Measurements from ENCODE around the gene ZNF587B.
A peak's percentile ranks its signal among the peaks of the same experiment; 100 is the strongest.
"Not testable (repeated sequence)": the region's sequence is repeated elsewhere in the genome, so short reads cannot be mapped to it uniquely, and the experiment has no call there.

The ZNF587B gene

GRCh38 chr19:57810410-57811295, 19.4 kb upstream of the ZNF587B start:
- H3K4me1 ChIP-seq (ENCODE audit: insufficient read depth, low read length); H3K9me3 ChIP-seq (ENCODE audit: insufficient read depth, low read depth, low read length); H3K4me3 ChIP-seq (ENCODE audit: low read length); H3K9ac ChIP-seq (ENCODE audit: low read depth, low read length); H3K27ac ChIP-seq (ENCODE audit: low read length); H3K27me3 ChIP-seq (ENCODE audit: insufficient read depth, low read length): not testable (repeated sequence)
- H3K36me3 ChIP-seq (ENCODE audit: insufficient read depth, low read depth, low read length): peaks cover 51% of the 10 kb centered on the region

- Histone ChIP-seq H3K27ac (ENCODE audit: low read length) (no peak overlapping the region), H3K27me3 (ENCODE audit: insufficient read depth, low read length) (no peaks in the 10 kb centered on the region), H3K4me1 (ENCODE audit: insufficient read depth, low read length) (no peaks in the 10 kb centered on the region; the same call in 1 of the 2 replicates), H3K36me3 (ENCODE audit: insufficient read depth, low read depth, low read length) (peaks cover 51% of the 10 kb centered on the region), H3K4me3 (ENCODE audit: low read length) (no peak overlapping the region), H3K9me3 (ENCODE audit: insufficient read depth, low read depth, low read length) (no peaks in the 10 kb centered on the region), H3K9ac (ENCODE audit: low read depth, low read length) (no peak overlapping the region)
Observed at GRCh38 chr19:57812226-57812625, 17.9 kb upstream of the ZNF587B start.

- H3K27ac ChIP-seq (ENCODE audit: low read length); H3K27me3 ChIP-seq (ENCODE audit: insufficient read depth, low read length); H3K4me1 ChIP-seq (ENCODE audit: insufficient read depth, low read length); H3K9ac ChIP-seq (ENCODE audit: low read depth, low read length); H3K9me3 ChIP-seq (ENCODE audit: insufficient read depth, low read depth, low read length): not testable (repeated sequence)
- peak overlapping the region; percentile 99; the same call in 1 of the 2 replicates for H3K4me3 ChIP-seq (ENCODE audit: low read length)
- H3K36me3 ChIP-seq (ENCODE audit: insufficient read depth, low read depth, low read length): peaks cover 42% of the 10 kb centered on the region
Observed at GRCh38 chr19:57812975-57813820, 16.9 kb upstream of the ZNF587B start.

- peaks cover 35% of the 10 kb centered on the region for H3K36me3 ChIP-seq (ENCODE audit: insufficient read depth, low read depth, low read length)
- H3K27ac ChIP-seq (ENCODE audit: low read length): peak overlapping the region; percentile 80
- H3K9me3 ChIP-seq (ENCODE audit: insufficient read depth, low read depth, low read length): no peaks in the 10 kb centered on the region
- H3K9ac ChIP-seq (ENCODE audit: low read depth, low read length): peak overlapping the region; percentile 95
- peak overlapping the region; percentile 99 for H3K4me3 ChIP-seq (ENCODE audit: low read length)
- peaks cover 6% of the 10 kb centered on the region; the same call in 1 of the 2 replicates for H3K4me1 ChIP-seq (ENCODE audit: insufficient read depth, low read length)
- H3K27me3 ChIP-seq (ENCODE audit: insufficient read depth, low read length): no peaks in the 10 kb centered on the region
Observed at GRCh38 chr19:57813919-57814504, 16.1 kb upstream of the ZNF587B start.

GRCh38 chr19:57814505-57815246, 15.4 kb upstream of the ZNF587B start, which contains the start of gene ZNF552:
TSS of gene ZNF552 (minus strand) at chr19:57814913. CDS start at chr19:57814743, 170 bp downstream.
- H3K9me3 ChIP-seq (ENCODE audit: insufficient read depth, low read depth, low read length): no peaks in the 10 kb centered on the region
- H3K36me3 ChIP-seq (ENCODE audit: insufficient read depth, low read depth, low read length): peaks cover 28% of the 10 kb centered on the region
- no peaks in the 10 kb centered on the region for H3K27me3 ChIP-seq (ENCODE audit: insufficient read depth, low read length)
- H3K4me3 ChIP-seq (ENCODE audit: low read length): peak within 1 kb of the TSS; percentile 99
- peaks cover 6% of the 10 kb centered on the region; the same call in 1 of the 2 replicates for H3K4me1 ChIP-seq (ENCODE audit: insufficient read depth, low read length)
- H3K9ac ChIP-seq (ENCODE audit: low read depth, low read length): peak within 1 kb of the TSS; percentile 95
- H3K27ac ChIP-seq (ENCODE audit: low read length): peak within 1 kb of the TSS; percentile 80

- Histone ChIP-seq H3K27ac (ENCODE audit: low read length) (no peak overlapping the region), H3K27me3 (ENCODE audit: insufficient read depth, low read length) (no peaks in the 10 kb centered on the region), H3K9me3 (ENCODE audit: insufficient read depth, low read depth, low read length) (no peaks in the 10 kb centered on the region), H3K4me1 (ENCODE audit: insufficient read depth, low read length) (peaks cover 6% of the 10 kb centered on the region; the same call in 1 of the 2 replicates), H3K9ac (ENCODE audit: low read depth, low read length) (no peak overlapping the region), H3K4me3 (ENCODE audit: low read length) (peak overlapping the region; percentile 99; the same call in 1 of the 2 replicates), H3K36me3 (ENCODE audit: insufficient read depth, low read depth, low read length) (peaks cover 21% of the 10 kb centered on the region)
Observed at GRCh38 chr19:57815247-57816075, 14.6 kb upstream of the ZNF587B start.

GRCh38 chr19:57816652-57817051, 13.4 kb upstream of the ZNF587B start:
- Histone ChIP-seq H3K4me3 (ENCODE audit: low read length) (no peak overlapping the region), H3K27me3 (ENCODE audit: insufficient read depth, low read length) (no peaks in the 10 kb centered on the region), H3K27ac (ENCODE audit: low read length) (no peak overlapping the region), H3K9ac (ENCODE audit: low read depth, low read length) (no peak overlapping the region), H3K9me3 (ENCODE audit: insufficient read depth, low read depth, low read length) (no peaks in the 10 kb centered on the region), H3K4me1 (ENCODE audit: insufficient read depth, low read length) (peaks cover 9% of the 10 kb centered on the region; the same call in 1 of the 2 replicates), H3K36me3 (ENCODE audit: insufficient read depth, low read depth, low read length) (peaks cover 25% of the 10 kb centered on the region)

GRCh38 chr19:57817976-57818375, 12.1 kb upstream of the ZNF587B start:
- Histone ChIP-seq H3K9me3 (ENCODE audit: insufficient read depth, low read depth, low read length) (no peaks in the 10 kb centered on the region), H3K9ac (ENCODE audit: low read depth, low read length) (no peak overlapping the region), H3K36me3 (ENCODE audit: insufficient read depth, low read depth, low read length) (peaks cover 26% of the 10 kb centered on the region), H3K4me1 (ENCODE audit: insufficient read depth, low read length) (peaks cover 9% of the 10 kb centered on the region), H3K27ac (ENCODE audit: low read length) (no peak overlapping the region), H3K27me3 (ENCODE audit: insufficient read depth, low read length) (no peaks in the 10 kb centered on the region), H3K4me3 (ENCODE audit: low read length) (no peak overlapping the region)

- peak overlapping the region; percentile 96; the same call in 1 of the 2 replicates for H3K9ac ChIP-seq (ENCODE audit: low read depth, low read length)
- H3K4me3 ChIP-seq (ENCODE audit: low read length): peak overlapping the region; percentile 95; the same call in 1 of the 2 replicates
- H3K36me3 ChIP-seq (ENCODE audit: insufficient read depth, low read depth, low read length): peaks cover 29% of the 10 kb centered on the region
- no peaks in the 10 kb centered on the region for H3K27me3 ChIP-seq (ENCODE audit: insufficient read depth, low read length)
- peaks cover 9% of the 10 kb centered on the region for H3K4me1 ChIP-seq (ENCODE audit: insufficient read depth, low read length)
- H3K27ac ChIP-seq (ENCODE audit: low read length): no peak overlapping the region
- no peaks in the 10 kb centered on the region for H3K9me3 ChIP-seq (ENCODE audit: insufficient read depth, low read depth, low read length)
Observed at GRCh38 chr19:57818378-57818777, 11.7 kb upstream of the ZNF587B start.

- Histone ChIP-seq H3K27me3 (ENCODE audit: insufficient read depth, low read length) (no peaks in the 10 kb centered on the region), H3K9me3 (ENCODE audit: insufficient read depth, low read depth, low read length) (no peaks in the 10 kb centered on the region), H3K4me3 (ENCODE audit: low read length) (peak overlapping the region; percentile 95), H3K36me3 (ENCODE audit: insufficient read depth, low read depth, low read length) (peaks cover 28% of the 10 kb centered on the region), H3K27ac (ENCODE audit: low read length) (peak overlapping the region; percentile 44), H3K4me1 (ENCODE audit: insufficient read depth, low read length) (peaks cover 9% of the 10 kb centered on the region), H3K9ac (ENCODE audit: low read depth, low read length) (peak overlapping the region; percentile 96)
Observed at GRCh38 chr19:57819475-57820148, 10.5 kb upstream of the ZNF587B start.

Data from iPS-20b (cell line).